HG03196 (cell line): Measurements from ENCODE around the gene LAYN.

Experiments
- ATAC-seq: cut with Tn5 transposase; IDR thresholded peaks from one replicate; pipeline ENCODE4 v1.9.1; 2021; ENCODE audit not compliant: unreplicated experiment

Gene LAYN

GRCh38 chr11:111540114-111540936 lies at the start of gene LAYN:
Gene LAYN, plus strand, starts transcription at chr11:111540720. Its CDS starts 124 bp downstream, at chr11:111540844.
- ATAC-seq, result no peak

DNA sequence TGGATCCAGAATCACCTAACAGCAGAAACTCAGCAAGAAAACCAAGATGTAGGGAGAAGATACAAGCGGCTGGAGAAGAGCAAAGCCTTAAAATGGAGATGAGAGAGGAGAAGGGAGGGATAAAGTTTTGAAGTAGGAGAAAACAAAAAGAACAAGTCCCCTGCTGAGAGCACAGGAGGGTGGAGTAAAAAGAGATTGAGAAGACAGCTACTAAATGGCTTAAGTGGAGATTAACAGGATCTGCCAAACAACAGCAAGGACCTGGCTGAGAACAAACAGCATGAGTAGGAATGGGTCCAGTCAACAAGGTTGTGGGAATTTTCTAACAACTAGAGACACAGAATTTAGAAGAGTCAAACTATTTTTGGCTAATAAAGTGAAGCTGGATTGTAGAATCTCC lies 46.5 kb upstream of the LAYN start:
- no peak for ATAC-seq

DNA sequence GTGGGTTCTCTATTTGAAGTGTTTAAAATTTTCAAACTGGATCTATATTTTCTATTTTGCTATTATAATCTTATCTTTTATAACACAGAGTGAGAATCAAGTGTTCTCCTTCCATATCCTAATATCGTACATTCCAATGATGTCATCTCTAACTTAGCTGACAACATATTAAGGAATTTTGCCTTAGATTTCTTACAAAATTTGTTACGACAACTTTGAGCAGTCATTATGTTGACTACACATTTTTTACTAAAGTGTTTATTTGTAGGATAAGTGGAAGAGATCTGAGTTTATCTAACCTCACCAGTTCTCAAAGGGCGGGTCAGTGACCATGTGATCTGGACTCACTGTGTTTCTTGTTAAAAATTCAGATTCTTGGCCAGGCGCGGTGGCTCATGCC lies 41.0 kb upstream of the LAYN start:
- no peak for ATAC-seq

DNA sequence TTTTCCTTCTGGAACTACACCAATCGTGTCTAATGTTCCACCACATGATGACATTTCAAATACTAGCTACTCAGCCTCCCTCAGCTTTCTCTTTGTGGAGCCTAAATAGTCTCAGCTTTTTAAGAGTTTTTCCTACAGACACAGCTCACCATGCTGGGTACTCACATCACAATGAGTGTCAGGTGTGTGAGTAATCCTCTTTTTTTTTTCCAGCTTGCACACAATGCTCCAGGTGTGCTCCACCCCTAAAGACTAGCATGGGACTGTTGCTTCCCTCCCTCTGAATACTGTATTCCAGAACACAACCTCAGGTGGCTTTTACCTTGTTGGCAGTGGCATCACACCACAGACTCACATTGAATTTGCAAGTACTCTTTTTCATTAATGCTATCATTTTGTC lies 40.0 kb upstream of the LAYN start:
- no peak for ATAC-seq

- no peak for ATAC-seq
Observed at GRCh38 chr11:111502611-111503010, 37.9 kb upstream of the LAYN start.

DNA sequence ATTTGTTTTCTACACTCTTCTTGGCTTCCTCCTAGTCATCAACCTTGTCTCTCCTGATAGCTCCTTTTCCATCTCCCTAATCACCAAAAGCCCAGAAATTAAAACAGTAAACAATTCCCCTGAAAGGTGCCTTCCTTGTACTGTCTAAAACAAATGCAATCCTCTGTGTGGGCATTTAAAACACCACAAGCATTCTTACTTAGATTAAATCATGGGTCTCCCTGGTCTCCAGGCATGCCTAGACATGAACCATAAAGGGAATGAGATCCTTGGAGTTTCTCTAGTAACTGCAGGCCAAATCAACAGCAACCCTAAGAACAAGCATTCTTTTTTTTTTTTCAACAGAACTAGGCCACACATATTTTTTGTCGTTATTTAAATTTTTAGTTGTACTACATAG lies 30.2 kb upstream of the LAYN start:
- ATAC-seq, result no peak

DNA sequence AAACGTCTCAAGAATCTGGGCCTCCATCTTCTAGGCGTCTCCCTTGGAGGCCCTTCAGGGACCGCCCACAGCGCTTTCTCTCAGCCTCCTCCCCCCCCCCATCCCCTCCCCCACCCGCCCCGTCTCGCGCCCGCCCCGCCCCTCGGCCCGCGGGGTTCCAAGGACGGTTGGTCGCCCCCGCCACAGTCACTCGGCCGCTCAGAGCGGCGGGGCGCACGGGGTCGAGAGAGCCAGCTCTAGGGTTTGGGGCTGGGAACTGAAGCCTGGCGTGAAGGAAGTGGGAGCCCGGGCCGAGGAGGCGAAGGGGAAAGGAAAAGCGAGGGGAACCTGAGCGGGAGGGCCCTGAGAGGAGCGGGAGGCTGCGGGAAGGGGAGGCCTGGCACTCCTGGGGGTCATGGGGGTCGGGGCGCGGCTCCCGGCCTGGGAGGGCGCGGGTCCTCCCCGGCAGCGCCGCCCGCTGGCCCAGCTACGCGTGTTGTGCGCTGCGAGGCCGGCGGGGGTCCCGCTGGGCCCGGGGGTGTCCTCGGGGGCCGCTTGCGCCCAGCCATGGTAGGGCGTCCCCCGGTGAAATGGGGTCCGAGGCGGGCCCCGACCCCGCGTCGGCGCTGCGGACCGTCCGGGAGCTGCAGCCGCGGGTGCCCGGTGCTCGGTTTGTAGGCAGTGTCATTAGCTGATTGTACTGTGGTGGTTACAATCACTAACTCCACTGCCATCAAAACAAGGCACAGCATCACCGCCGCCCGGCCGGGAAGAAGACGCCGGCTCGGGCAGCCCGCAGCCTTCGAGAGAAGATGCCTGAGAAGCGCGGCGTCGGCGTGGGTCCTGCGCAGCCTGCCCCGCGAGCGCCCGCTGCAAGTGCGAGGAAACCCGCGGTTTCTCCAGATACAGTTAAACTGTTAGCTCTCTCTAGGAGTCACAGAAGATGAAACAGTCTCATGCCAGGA lies 28.0 kb upstream of the LAYN start, which contains the start of gene BTG4:
Gene BTG4 (minus strand): TSS at position 91 of the 944 bp plus-strand sequence. CDS start 13,610 bp downstream, outside the sequence.
- no peak for ATAC-seq

DNA sequence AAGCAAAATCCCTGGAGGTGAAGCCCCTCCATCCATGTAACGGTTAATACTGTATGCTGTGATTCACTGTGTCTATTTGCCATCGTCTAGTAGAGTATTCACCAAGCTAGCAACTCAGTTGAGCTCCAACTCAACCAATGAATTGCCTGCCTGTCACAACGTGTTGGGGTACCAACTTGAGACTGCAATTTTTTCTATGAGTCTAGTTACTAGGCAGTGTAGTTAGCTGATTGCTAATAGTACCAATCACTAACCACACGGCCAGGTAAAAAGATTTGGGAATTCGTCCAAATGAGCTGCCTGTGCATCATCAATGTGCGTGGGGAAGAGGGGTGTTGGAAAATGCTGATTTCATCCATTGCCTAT lies 27.3 kb upstream of the LAYN start:
- ATAC-seq, result no peak

DNA sequence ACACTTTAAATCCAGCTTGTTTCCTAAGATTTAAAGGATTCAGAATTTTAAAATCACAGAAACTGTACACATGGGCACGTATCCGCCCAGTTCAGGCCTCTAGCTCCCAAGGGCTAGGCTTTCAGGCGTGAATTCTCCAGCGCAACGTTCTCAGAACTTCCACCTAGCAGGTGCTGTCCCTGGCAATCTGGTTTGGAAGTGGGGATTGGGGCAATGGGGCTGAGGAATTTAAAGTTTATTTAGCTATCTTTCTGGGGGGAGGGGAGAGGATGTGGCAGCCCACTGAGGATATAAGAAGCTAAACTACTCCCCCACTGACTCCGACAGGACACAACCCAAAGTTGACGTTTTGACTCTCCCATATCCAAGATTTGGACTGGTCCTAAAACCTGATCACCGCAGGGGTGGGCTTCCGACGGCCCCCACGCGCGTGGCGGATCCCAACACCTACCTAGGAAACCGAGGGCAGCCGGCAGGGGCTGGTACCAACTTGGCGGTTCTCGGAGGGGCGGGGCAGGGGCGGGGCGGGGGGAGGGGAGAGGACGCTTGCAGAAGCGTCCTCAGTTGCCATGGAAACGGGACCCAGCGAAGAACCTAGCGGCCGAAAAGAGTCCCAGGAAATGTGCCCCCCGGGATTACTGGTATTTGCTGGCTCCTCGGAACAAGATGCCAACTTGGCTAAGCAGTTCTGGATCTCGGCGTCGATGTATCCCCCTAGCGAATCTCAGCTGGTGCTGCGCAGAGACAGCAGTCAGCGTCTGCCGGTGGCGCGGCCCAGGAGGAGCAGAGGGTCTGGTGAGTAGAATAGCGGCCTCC lies 26.1 kb upstream of the LAYN start, which contains the start of gene HOATZ:
Gene HOATZ (plus strand): TSS at position 563 of the 816 bp plus-strand sequence. CDS start 7 bp downstream, at position 570.
- ATAC-seq, result no peak

GRCh38 chr11:111515591-111515990 lies 24.9 kb upstream of the LAYN start:
- ATAC-seq, result no peak

GRCh38 chr11:111518668-111519067 lies 21.9 kb upstream of the LAYN start:
- no peak for ATAC-seq

DNA sequence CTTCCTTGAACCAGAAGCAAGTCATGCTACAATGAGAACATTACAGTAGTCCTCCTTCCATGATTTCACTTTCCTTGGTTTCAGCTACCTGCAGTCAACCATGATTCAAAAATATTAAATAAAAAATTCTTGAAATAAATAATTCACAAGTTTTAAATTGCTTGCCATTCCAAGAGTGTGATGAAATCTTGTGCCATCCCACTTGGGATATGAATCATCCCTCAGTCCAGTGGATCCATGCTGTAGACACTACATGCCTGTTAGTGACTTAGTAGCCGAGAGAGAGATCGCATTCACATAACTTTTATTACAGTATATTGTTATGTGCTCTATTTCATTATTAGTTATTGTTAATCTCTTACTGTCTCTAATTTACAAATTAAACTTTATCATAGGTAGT lies 20.0 kb upstream of the LAYN start:
- no peak for ATAC-seq

DNA sequence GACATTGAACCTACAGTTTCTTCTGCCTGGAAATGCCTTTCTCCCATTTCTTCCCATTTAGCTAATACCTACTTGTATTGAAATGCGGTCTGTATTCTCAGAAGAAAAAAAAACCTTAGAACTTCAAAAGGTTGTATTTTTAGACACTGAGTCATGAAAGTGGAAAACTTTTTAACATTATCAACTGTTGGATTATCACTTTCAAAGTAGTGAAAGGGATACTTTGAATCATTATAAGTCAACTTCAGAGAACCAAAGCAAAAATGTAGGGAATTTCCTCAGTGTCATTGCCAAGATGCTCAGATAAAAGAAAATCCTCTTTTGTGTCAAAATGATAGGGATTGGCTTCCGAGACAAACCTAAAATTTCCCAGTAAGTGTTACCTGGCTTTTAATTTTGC lies 19.4 kb upstream of the LAYN start:
- no peak for ATAC-seq

DNA sequence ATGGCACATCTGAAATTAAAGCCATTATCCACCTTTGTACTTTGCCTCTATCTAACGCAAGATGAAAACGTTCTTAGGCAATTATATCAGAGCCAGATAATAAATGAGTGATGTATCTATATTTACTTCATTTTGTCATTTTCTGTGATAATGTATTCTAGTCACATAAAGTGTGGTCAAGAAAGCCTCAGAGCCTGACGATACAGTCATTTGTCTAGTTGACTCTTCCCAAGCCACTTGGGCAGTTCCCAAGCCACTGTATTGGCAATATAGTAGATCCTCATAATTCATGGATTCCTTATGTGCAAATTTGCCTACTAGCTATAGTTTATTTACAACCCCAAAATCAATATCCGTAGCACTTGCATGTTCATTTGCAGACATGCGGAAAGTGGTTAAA lies 18.1 kb upstream of the LAYN start:
- ATAC-seq, result no peak

DNA sequence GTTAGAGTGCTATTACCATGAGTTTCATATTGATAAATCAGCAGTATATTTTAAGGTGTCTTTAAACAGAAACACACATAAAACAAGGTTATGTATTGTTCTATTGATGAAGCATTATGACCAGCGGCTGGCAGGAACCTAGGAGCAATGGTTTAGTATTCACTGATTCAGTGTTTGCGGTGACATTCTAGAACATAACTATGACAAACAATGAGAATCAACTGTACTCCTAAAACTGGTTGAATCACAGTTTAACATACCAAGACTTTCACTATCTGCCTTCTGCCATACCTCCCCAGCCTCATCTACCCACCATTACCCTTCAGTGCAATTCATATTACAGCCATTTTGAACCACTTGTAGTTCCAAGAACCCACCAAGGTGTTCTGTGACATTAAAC lies 17.2 kb upstream of the LAYN start:
- ATAC-seq, result no peak

GRCh38 chr11:111524056-111524455 lies 16.5 kb upstream of the LAYN start:
- ATAC-seq, result no peak

GRCh38 chr11:111525456-111525855 lies 15.1 kb upstream of the LAYN start:
- ATAC-seq, result no peak

DNA sequence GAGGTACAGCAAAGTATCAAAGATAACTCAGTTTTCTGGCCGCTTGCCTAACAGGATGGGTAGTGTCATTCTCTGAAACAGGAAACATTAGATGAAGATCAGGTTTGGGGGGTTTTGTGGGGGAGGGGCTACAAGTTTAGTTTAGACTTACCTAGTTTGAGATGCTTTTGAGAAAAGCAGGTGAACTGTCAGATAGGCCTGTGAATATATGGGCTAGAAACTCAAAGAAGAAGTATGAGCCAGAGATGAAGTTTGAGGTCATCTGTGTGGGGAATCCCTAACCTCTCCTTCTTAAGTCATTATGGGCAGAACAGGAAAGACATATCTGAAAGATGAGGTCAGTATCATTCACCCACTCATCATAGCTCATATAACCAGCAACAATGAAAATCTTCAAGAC lies 14.0 kb upstream of the LAYN start:
- ATAC-seq, result no peak

DNA sequence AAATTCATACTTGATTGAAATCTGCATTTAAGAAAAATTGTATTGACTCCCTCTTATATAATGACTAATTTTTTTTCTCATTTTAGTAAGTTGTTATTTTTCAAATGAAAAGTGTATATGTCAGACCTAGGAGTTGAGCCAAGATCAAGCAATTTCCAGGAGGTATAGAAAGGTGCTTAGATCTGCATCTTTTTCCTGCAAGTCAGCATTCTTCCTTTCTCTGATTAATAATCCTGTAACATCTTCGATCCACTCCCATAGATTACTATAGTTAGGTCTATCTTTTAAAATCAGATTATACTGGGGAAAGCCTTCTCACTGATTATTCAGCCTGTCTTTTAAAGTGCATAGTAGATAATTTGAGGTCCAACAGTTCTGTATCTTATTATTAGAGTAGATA lies 13.2 kb upstream of the LAYN start:
- ATAC-seq, result no peak

DNA sequence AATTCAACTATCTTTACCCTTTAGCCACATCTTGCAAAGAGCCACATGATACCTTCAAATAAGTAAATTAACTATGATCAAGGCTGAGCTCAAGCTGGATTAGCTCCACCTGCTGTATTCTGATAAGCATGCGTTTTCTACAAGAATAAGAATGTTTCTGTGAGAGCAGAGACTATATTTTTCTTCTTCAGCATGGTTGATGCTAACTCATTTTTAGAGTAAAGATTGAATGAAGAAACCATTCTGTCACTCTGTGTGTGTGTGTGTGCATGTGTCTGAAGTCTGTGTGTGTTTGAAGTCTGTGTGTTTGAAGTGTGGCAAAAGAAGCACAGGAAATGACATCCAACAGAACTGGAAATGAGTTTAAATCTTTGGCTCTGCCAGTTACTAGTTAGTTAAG lies 12.0 kb upstream of the LAYN start:
- no peak for ATAC-seq

GRCh38 chr11:111530091-111530490 lies 10.4 kb upstream of the LAYN start:
- ATAC-seq, result no peak
